ENCODE measurements around the gene VILL. TPM values are rescaled to one million over a fixed set of nuclear protein-coding genes. Genes with fewer than 3 reads are reported as not detected.
"Not testable (repeated sequence)": the region's sequence is repeated elsewhere in the genome, so short reads cannot be mapped to it uniquely, and the experiment has no call there.

VILL gene
- total RNA-seq, 2 experiments from 2014 or later = 14.4 to 15.0 TPM

DNA sequence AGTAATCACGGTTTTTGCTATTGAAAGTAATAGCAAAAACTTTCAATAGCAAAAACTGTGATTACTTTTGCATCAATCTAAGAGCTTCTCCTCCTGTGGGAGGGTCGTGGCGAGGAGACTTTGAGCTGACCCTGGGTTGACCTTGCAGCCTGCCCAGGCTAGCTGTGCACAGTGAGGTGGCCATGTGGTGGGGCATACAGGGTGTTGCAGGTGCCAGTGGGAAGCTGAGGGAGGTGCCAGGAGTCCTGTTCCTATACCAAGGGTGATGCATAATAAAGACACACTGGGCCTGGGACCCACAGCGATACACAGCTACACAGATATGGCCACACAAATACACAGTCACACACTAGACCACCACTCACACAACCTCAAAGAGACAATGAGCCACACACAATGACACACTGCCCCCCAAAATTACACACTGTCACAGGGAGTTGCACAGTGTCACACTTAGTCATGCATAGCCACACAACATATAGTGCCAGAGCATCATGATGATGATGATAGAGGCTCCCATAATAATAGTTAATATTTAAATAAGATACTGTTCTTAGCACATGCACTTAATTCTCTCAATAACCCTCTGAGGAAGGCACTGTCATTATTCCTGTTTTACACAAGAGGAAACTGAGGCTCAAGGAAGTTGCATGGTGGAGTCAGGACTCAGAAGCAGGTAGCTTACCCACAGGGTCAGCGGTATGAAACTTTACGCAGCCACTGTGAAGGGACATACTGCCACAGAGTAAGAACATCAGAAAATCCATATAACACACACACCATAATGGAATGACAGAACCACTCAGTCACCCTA, 32.5 kb downstream of the VILL start:
- no peaks in the 10 kb centered on the region for H3K9me3 Mint-ChIP-seq
- no peak overlapping the region for H3K27ac Mint-ChIP-seq
- no peak overlapping the region for H3K4me3 Mint-ChIP-seq
- DNase-seq = no peak
- peaks cover 3% of the 10 kb centered on the region for H3K36me3 Mint-ChIP-seq
- peaks cover 18% of the 10 kb centered on the region for H3K4me1 Mint-ChIP-seq
- peaks cover 6% of the 10 kb centered on the region for H3K27me3 Mint-ChIP-seq

DNA sequence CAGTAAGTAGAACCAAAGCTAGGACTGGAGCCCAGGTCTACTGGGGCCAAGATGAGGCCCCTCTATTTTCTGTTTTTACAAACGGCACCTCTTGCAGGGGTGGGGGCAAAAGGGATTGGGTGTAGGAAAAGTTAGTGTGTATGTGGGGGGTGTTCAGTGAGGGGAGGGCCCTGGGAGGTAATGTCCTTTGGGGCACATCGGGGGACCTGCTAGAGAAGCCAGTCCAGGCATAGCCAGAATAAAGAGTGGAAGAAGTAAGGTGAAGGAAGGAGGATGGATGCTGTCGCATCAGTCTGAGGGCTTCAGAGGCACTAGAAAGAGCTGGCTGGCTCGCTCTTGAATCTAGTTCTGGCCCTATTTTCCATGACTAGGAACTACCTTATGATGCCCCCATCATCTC, 36.3 kb downstream of the VILL start:
- Mint-ChIP-seq H3K27ac (no peak overlapping the region), H3K4me1 (peaks cover 25% of the 10 kb centered on the region), H3K27me3 (peaks cover 29% of the 10 kb centered on the region), H3K4me3 (no peak overlapping the region), H3K9me3 (no peaks in the 10 kb centered on the region), H3K36me3 (no peaks in the 10 kb centered on the region)
- no peak for DNase-seq

DNA sequence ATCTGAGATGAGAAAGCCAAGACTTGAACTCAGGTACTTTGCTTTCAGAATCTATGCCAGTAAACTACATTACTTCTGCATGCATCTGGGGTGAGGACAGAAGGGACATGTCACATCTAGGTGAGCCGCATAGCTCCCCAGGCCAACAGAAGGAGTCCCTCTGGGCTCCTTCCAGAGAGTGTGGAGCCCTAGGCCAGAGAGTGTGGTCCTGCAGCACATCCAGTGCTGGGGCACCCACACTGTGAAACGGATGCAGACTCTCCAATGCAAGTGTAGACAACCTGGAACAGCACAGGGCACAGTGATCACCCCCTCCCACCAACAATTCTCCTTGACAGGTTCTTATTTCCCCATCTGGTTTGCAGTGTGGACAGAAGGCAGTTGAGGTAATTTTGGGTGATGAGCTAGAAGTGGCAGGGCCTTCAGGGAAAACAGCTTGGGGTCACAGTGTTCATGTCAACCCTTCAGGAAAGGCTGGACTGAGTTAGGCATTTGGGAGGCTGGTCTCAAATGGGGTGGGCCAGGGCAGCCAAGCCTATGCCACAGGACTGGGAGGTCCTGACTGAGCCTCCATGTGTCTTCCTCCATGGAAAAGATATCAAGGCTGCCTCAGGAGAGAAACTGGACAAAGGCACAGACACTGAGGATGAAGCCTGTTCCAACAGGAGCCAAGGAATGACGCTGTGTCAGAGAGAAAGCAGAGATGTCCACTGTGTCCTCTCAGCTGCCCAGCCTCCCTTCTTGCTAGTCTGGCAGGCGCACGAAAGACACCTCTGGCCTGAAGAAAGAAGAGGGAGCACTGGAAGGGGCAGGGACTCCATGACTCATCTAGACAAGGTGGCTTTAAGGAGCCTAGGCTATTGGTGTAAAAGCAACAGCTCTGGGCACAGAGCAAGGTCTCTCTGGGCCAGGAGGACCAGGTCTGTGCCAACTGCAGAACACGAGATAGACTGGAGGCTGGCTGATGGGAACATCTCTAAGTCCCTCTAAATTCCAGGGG, 37.2 kb downstream of the VILL start:
- no peak for DNase-seq
- H3K4me1 Mint-ChIP-seq = peaks cover 25% of the 10 kb centered on the region
- no peaks in the 10 kb centered on the region for H3K36me3 Mint-ChIP-seq
- no peak overlapping the region for H3K4me3 Mint-ChIP-seq
- H3K27me3 Mint-ChIP-seq = peaks cover 32% of the 10 kb centered on the region
- H3K9me3 Mint-ChIP-seq = no peaks in the 10 kb centered on the region
- H3K27ac Mint-ChIP-seq = no peak overlapping the region

DNA sequence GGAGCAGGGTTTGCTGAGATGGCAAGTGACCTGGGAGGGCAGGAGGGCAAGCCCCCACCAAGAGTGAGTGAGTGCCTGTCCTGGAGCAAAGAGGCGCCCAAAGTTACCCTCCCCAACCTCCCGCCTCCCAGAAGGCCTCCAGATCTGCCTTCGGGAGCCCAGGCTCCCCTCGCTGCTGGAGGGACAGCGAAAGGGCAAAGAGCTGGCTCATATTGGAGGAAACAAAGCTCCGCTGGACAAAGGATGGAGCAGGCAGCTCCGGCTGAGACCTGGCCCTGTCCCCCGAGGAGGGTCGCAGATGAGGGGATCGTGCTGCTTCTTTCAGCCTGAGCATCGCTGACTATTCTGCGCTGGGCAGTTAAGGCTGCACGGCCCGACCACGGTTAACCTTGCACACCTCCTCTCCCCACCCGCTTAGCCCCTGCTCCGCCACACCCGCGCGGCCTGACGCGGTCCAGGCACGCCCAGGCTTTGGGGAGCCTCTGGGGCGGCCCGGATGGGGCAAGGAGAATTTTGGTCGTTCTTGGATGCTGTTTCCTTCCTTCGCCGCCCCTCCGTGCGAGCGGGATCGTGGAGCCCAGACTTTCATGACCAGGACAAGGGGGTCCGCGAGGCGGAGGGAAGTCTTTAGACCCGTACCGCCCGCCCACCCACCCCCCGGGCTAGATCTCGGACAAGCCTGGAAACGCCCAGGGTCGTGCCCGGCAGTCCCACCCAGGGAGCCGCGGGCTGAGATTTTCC, 38.2 kb downstream of the VILL start:
- Mint-ChIP-seq H3K4me3 (peak overlapping the region; percentile 15), H3K27me3 (peaks cover 38% of the 10 kb centered on the region), H3K4me1 (peaks cover 19% of the 10 kb centered on the region), H3K36me3 (no peaks in the 10 kb centered on the region), H3K27ac (no peak overlapping the region), H3K9me3 (no peaks in the 10 kb centered on the region)
- no peak for DNase-seq

DNA sequence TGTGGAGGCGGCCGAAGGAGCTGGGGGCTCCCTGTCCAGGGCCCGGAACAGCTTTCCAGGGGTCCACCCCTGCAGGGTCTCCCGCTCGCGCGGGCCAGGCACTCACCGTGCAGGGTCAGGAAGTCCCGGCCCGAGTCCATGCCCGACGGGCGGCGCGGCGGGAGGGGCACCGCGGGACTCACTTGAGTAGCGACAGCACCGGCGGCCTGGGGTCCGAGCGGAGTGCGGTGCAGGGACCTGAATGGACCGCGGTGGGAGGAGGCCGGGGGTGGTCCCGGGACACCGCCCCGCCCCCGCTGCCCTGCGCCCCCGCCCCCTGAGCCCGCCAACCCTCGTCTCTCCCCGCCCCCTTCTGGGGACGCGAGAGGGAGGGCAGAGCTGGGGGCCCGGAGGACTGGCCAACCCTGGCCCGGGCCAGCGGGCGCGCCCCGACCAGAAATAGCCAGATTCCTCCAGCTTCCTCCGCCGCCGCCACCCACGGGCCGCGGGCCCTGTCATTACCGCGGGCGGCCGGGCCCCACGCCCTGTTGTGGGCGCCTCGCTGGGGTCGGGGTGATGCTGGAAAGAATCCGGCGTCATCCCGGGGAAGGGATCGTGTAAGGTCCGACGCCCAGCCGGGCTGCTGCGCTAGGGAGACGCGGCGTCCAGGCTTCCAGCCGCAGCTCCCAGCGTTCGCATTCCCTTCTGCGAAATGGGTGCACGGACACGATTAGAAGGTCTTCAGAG, 39.0 kb downstream of the VILL start, which contains the start of gene PLCD1:
TSS of gene PLCD1 (minus strand) at position 243 of the 726 bp plus-strand sequence. CDS start at position 140, 103 bp downstream.
- Mint-ChIP-seq H3K4me3 (peak within 1 kb of the TSS; percentile 15), H3K27me3 (peaks cover 40% of the 10 kb centered on the region), H3K4me1 (peaks cover 17% of the 10 kb centered on the region), H3K9me3 (no peaks in the 10 kb centered on the region), H3K36me3 (no peaks in the 10 kb centered on the region), H3K27ac (no peak within 1 kb of the TSS)
- peak; percentile 36 for DNase-seq

DNA sequence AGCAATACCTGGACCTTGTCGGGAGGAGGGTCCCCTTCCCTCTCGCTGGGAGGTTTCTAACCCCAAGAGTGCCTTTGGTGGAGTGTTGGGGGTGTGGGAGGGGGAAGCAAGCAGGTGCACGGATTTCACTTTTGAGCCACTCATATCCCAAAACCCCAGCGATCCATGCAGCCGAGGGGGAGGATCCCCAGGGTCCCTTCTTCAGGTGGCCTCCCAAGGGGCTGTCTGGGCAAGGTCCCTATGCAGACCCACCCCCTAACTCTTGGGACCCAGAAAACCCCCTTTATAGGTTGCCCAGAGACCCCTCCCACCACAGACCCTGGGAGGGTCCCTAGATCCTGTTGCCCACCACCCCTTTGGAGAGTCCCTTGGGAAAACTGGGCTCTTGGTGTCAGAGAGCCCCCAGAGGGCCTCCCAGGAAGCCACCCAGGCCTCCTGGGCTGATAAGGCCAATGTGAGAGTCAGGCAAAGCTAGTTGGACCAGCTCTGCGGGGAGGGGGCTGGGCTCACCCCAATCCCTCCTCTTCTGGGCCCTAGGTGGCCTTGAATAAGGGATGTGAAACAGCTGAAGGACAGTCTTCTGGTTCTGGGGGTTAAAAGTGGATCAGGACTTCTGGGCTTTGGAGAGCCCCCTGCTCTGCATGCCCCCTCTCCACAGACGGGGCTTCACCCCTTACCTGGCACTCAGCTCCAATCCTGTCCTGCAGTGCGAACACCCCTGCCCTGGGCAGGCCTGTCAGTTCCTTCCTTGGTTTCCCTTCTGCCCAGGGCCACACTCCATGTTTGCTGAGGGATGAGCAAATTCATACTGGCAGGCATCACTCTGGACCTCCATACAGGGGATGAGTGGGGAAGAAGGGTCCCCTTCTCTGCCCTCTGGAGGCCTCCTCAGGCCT, 39.8 kb downstream of the VILL start:
- no peaks in the 10 kb centered on the region for H3K36me3 Mint-ChIP-seq
- no peak overlapping the region for H3K27ac Mint-ChIP-seq
- H3K4me1 Mint-ChIP-seq = peaks cover 13% of the 10 kb centered on the region
- H3K4me3 Mint-ChIP-seq = no peak overlapping the region
- no peaks in the 10 kb centered on the region for H3K9me3 Mint-ChIP-seq
- DNase-seq = no peak
- peaks cover 42% of the 10 kb centered on the region for H3K27me3 Mint-ChIP-seq

DNA sequence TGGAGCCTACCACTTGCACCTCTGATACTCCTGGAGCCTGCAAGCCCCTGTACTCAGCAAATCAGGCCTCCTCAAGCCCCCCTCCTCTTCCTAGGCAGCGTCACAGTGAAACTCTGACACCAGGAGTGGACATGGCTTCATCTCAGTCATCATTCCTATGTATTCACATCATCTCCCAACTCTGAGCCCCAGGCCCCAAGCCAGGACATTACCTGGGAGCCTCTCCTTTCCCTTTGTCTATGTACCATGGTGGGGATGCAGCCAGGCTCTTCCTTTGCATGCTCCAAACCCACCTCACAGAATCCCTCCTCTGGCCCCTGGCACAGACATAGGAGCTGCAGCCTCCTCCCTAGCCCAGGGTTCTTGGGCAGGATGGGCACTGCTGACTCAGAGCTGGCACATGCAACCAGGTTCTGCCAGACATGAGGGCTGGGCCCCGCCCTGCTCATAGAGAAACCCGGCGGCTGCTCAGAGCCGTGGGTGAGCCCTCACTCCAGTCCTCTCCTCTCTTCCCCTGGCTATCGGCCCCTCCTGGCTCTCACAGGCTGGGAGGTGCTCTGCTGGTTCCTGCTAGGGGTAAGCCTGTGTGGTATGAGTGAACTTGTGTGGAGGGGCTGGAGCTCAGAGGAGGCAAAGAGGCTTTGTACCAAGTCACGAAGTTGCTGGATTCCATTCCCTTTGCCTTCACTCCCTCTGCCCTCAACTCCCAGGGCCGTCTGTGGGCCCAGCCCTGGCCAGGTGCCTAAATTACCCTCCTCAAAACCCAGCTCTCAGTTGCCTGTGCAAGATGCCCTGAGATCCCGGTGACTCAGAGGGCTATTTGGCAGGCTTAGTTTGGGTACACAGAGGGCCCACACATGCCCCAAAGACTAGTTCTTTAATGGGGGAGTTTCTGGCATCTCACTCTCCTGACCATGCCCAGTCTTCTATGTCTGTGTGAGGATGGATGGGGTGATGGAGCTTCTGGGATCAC, 40.7 kb downstream of the VILL start:
- Mint-ChIP-seq H3K36me3 (no peaks in the 10 kb centered on the region), H3K4me1 (peaks cover 8% of the 10 kb centered on the region), H3K4me3 (peak overlapping the region; percentile 9), H3K27me3 (peaks cover 42% of the 10 kb centered on the region), H3K9me3 (no peaks in the 10 kb centered on the region), H3K27ac (no peak overlapping the region)
- no peak for DNase-seq

DNA sequence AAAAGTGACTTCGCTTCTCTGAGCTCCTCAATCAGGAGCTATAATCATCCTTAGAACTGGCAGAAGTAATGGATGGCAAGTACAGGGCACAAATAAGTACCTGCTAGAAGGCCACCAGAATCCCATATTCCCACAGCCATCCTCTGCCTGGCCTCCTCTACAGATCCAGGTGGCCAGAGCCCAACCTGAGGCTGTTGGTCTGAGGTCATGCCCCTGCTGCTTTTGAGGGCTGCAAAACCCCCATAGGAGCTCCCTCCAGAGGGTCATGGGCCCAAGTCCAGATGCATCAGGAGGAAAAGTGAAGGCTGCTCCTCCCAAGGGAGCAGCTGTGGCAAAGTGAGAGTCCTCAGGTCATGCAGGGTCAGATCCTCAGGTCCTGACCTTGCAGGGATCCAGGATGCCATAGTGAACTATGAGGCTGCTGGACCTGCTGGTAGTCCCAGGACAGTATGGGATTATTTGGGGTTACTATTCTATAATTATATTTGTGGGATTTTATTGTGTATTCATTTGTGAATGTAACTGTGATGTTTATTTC, 41.8 kb downstream of the VILL start:
- Mint-ChIP-seq H3K4me1 (peaks cover 8% of the 10 kb centered on the region), H3K27ac (no peak overlapping the region), H3K27me3 (peaks cover 42% of the 10 kb centered on the region), H3K36me3 (no peaks in the 10 kb centered on the region), H3K4me3 (no peak overlapping the region), H3K9me3 (no peaks in the 10 kb centered on the region)
- DNase-seq = no peak

- not testable (repeated sequence) for H3K36me3 Mint-ChIP-seq, DNase-seq, H3K27ac Mint-ChIP-seq, H3K4me3 Mint-ChIP-seq, H3K9me3 Mint-ChIP-seq
- peaks cover 31% of the 10 kb centered on the region for H3K27me3 Mint-ChIP-seq
- H3K4me1 Mint-ChIP-seq = peaks cover 16% of the 10 kb centered on the region
These were observed 43.0 kb downstream of the VILL start for GRCh38 chr3:38033586-38033985.

GRCh38 chr3:38034335-38034734, 43.7 kb downstream of the VILL start:
- H3K36me3 Mint-ChIP-seq, H3K9me3 Mint-ChIP-seq, H3K27ac Mint-ChIP-seq, DNase-seq, H3K4me3 Mint-ChIP-seq: not testable (repeated sequence)
- H3K4me1 Mint-ChIP-seq = peaks cover 24% of the 10 kb centered on the region
- H3K27me3 Mint-ChIP-seq = peaks cover 30% of the 10 kb centered on the region

DNA sequence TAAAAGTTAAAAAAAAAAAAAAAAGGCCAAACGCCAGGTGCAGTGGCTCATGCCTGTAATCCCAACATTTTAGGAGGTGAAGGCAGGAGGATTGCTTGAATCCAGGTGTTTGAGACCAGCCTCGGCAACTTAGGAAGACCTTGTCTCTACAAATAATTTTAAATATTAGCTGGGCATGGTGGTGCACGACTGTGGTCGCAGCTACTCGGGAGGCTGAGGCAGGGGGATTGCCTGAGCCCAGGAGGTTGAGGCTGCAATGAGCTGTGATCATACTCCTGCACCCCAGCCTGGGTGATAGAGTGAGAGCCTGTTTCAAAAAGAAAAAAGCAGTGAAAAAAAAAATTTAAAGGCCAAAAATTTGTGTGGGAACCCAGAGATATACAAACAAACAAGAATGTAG, 45.7 kb downstream of the VILL start:
- H3K36me3 Mint-ChIP-seq = peaks cover 8% of the 10 kb centered on the region
- H3K4me3 Mint-ChIP-seq = no peak overlapping the region
- H3K4me1 Mint-ChIP-seq = peaks cover 31% of the 10 kb centered on the region
- peaks cover 20% of the 10 kb centered on the region for H3K27me3 Mint-ChIP-seq
- H3K9me3 Mint-ChIP-seq = peaks cover 9% of the 10 kb centered on the region
- no peak for DNase-seq
- no peak overlapping the region for H3K27ac Mint-ChIP-seq

- Mint-ChIP-seq H3K4me3 (no peak overlapping the region), H3K27ac (no peak overlapping the region), H3K9me3 (peaks cover 9% of the 10 kb centered on the region), H3K36me3 (peaks cover 8% of the 10 kb centered on the region), H3K4me1 (peaks cover 27% of the 10 kb centered on the region), H3K27me3 (peaks cover 15% of the 10 kb centered on the region)
- DNase-seq = no peak
These were observed 46.3 kb downstream of the VILL start for GRCh38 chr3:38036906-38037305.

Data from activated naive CD8-positive, alpha-beta T cell treated with anti-CD3 and anti-CD28 coated beads for 36 hours (primary cell).